Measurements from ENCODE around the gene RPLP2. TPM values are rescaled to one million over a fixed set of nuclear protein-coding genes. Genes with fewer than 3 reads are reported as not detected.
A peak's percentile ranks its signal among the peaks of the same experiment; 100 is the strongest.

Gene RPLP2
- total and polyA plus RNA-seq, 2 of the 4 experiments (the other 2 are of a cell fraction): 59.9 to 1,897 TPM

DNA sequence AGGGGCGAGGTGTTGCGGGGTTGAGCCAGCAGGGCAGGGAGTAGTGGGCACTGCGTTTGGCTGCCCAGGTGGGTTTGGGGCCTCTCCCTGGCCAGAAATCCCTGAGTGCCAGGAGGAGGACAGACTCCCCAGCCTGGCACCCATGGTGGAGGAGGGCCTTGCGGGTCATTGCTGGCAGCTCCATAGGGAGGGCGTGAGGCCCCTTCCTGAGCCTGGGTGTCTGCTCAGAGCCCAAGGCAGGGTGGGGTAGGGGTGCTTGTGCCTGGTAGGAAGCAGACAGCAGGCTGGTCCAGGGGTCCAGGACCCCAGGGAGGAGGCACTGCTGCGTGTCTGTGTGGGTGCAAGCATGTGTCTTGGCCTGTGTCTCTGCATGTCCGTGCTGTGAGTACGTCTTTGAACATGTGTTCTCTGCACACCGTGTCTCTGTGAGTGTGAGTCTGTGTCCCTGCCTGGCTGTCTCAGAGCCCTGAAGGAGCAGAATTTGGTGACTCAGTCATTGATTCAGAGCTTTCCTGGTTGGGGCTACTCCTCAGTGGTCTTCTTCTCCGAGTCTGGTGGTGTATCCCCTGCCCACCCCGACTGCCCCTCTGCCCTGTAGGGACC is 36.8 kb downstream of the RPLP2 start:
- Histone ChIP-seq H4K91ac (ENCODE audit: insufficient read depth, low read depth, low read length) (peak overlapping the region; percentile 93), H2BK15ac (ENCODE audit: low read depth, low read length) (peak overlapping the region; percentile 42; the same call in 1 of the 3 replicates), H3K9me1 (ENCODE audit: insufficient read depth, low read length) (peaks cover 11% of the 10 kb centered on the region; the same call in 1 of the 2 replicates), H3K9me3 (ENCODE audit: control insufficient read depth, insufficient read depth, low read length) (no peaks in the 10 kb centered on the region), H3K79me1 (ENCODE audit: low read depth in 1 of 2, low read length in 2 of 2) (peaks cover 23 to 70% of the 10 kb centered on the region in 2 experiments; a peak in 3 of 4 replicates), H3K14ac (replicated peaks; ENCODE audit: low read depth, low read length) (peak overlapping the region; percentile 46), H4K5ac (ENCODE audit: low read depth, low read length) (peak overlapping the region; percentile 60), H3K27me3 (ENCODE audit: control insufficient read depth, insufficient read depth, low read length) (no peaks in the 10 kb centered on the region), H2BK20ac (ENCODE audit: low read depth, low read length) (peak overlapping the region; percentile 47; the same call in 1 of the 2 replicates), H3K23ac (ENCODE audit: low read depth, low read length) (peak overlapping the region; percentile 72; the same call in 1 of the 2 replicates), H4K20me1 (ENCODE audit: insufficient read depth, low read length) (peaks cover 43% of the 10 kb centered on the region), H4K8ac (ENCODE audit: low read depth in 2 of 2, low read length in 2 of 2) (peak overlapping the region; percentile 32 to 91; a peak in 2 of 4 replicates), H3K36me3 (ENCODE audit: control insufficient read depth, insufficient read depth, low read length) (no peaks in the 10 kb centered on the region; the same call in 1 of the 2 replicates), H3K9ac (ENCODE audit: low read depth, low read length) (peak overlapping the region; percentile 17), H2BK5ac (ENCODE audit: low read depth, low read length, poor library complexity, severe bottlenecking) (peak overlapping the region; percentile 100), H3K4ac (ENCODE audit: low read depth, low read length) (peak overlapping the region; percentile 96), H3K4me3 (ENCODE audit: insufficient read depth, low read depth, low read length) (no peak overlapping the region), H3K27ac (ENCODE audit: insufficient read depth, low read length) (peak overlapping the region; percentile 98), H2AFZ (replicated peaks; ENCODE audit: low read length, poor library complexity) (no peak overlapping the region), H2BK120ac (ENCODE audit: low read depth, low read length) (peak overlapping the region; percentile 95), H3K4me2 (ENCODE audit: low read depth, low read length) (peak overlapping the region; percentile 59), H3K4me1 (ENCODE audit: control insufficient read depth, insufficient read depth, low read length) (peaks cover 42% of the 10 kb centered on the region), H3K18ac (ENCODE audit: low read depth, low read length) (peak overlapping the region; percentile 58), H2AK5ac (ENCODE audit: low read depth, low read length) (peak overlapping the region; percentile 100), H3K56ac (ENCODE audit: extremely low read depth, insufficient read depth, low read length) (no peak overlapping the region), H2AK9ac (replicated peaks; ENCODE audit: low read depth, low read length, poor library complexity) (peak overlapping the region; percentile 2)
- in situ Hi-C loops (cut with MboI; ENCODE audit: low sequenced_read_pairs): no loop called here
- 47% methylated on average over 8 of the region's 11 CpGs; no CpG with 5 or more reads in 1 of the 2 experiments for WGBS, 2 experiments (ENCODE audit: extremely low coverage in 2 of 2, insufficient read length in 1 of 2)
- no TSS peak for BruUV-seq (replicated peaks)
- TF ChIP-seq FOS (IDR thresholded peaks at IDR 0.05; ENCODE audit: low read depth, low read length): no peak
- no peak for TF ChIP-seq CTCF (conservative IDR thresholded peaks at IDR 0.05; ENCODE audit: low read depth, low read length)
- no peak for TF ChIP-seq RAD21 (IDR thresholded peaks at IDR 0.05; ENCODE audit: low read length)
- TF ChIP-seq BHLHE40 (IDR thresholded peaks at IDR 0.05; ENCODE audit: low read depth, low read length): no peak
- TF ChIP-seq, protein P1, sequence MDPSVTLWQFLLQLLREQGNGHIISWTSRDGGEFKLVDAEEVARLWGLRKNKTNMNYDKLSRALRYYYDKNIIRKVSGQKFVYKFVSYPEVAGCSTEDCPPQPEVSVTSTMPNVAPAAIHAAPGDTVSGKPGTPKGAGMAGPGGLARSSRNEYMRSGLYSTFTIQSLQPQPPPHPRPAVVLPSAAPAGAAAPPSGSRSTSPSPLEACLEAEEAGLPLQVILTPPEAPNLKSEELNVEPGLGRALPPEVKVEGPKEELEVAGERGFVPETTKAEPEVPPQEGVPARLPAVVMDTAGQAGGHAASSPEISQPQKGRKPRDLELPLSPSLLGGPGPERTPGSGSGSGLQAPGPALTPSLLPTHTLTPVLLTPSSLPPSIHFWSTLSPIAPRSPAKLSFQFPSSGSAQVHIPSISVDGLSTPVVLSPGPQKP (IDR thresholded peaks at IDR 0.05; ENCODE audit: borderline replicate concordance, low read depth, low read length): no peak
- TF ChIP-seq RFX5 (IDR thresholded peaks at IDR 0.05; ENCODE audit: low read depth, low read length): no peak
- TF ChIP-seq MXI1 (IDR thresholded peaks at IDR 0.05; ENCODE audit: borderline replicate concordance, low read depth, low read length): no peak
- TF ChIP-seq RCOR1 (IDR thresholded peaks at IDR 0.05; ENCODE audit: insufficient replicate concordance, low read length): no peak
- no peak for TF ChIP-seq NFE2L2 (IDR thresholded peaks at IDR 0.05; ENCODE audit: low read depth, low read length)
- ATAC-seq (ENCODE audit: low read depth) (no peak), DNase-seq (peak; percentile 53)
- ChIA-PET CTCF (interaction anchor here (0.7 kb wide), 1 partner anchor 10 kb away, joined by 3 read pairs; no protein-coding TSS in a partner anchor), POLR2A (ENCODE audit: unreplicated experiment) (no interaction called here)
- dilution Hi-C loops (cut with HindIII; ENCODE audit: low sequenced_read_pairs, unreplicated experiment): no loop called here
- intact Hi-C loops (cut with micrococcal nuclease): loop anchor here (10.0 kb wide), 1 partner anchor 208 kb away; no protein-coding TSS in a partner anchor
